Stimulated activated CD4-positive, alpha-beta T cell treated with anti-CD3 and anti-CD28 coated beads, Interleukin-1b, Interleukin-23, amount 100 ng/mL, for 48 hours (primary cell): ENCODE measurements around the gene ITGAX.

Source experiments
- DNase-seq: peaks from one replicate; pipeline ENCODE4 v3.0.0-alpha.2; 2020

The ITGAX gene

DNA sequence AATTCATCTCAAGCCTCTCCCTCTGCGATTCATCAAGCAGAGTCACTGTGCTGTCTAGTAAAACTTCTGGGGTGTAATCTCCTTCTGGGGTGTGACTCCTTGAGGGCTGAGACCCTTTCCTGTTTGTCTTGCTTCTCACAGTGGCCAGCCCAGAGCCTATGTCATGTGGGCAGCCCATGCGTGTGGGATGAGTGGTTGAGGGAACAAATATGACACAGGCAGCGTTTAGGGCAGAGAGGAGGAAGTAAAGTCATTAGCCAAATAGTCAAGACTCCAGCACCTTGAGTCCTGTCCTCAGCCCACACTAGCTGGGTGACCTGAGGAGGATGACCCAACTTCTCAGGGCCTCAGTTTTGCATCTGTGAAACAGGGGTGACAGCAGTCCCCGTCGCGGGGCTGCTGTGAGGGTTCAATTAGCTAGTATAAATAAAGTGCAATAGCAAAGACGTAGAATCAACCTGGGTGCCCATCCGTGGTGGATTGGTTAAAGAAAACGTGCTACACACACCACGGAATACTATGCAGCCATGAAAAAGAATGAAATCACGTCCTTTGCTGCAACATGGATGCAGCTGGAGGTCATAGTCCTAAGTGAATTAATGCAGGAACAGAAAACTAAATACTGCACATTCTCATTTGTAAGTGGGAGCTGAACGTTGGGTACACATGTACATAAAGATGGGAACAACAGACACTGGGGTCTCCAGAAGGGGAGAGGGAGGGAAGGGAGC lies 4.5 kb upstream of the ITGAX start:
- peak; percentile 26 for DNase-seq

DNA sequence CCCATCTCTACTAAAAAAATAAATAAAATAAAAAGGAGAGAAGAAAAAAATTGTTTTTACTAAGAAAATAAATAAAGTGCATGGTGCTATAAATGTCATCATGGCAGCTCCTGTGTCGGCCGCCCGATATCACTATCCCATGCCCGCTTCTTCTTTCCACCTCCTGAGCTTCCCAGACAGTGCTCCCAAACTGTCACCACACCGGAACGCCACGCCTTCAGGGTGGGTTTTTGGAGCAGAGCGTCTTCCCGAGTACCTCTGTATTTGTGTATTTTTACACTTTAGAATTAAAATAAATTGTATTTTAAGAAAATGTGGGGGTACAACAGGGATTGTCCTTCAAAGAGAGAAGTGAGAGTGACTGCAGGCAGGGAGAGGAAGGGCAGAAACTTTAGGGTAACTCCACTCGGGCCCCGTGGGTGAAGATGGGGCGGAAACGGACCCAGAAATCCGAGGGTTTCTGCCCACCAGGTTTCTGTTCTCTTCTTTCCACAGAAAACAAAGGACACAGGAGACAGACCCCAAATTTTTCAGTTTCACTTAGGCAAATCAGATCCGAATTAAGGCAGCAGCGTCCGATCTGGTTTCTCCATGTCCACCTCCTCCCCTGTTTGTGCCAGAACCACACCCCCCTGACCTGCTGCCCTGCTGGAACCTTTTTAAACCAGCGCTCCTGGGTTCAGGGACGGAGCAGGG lies 3.6 kb upstream of the ITGAX start:
- DNase-seq = no peak

DNA sequence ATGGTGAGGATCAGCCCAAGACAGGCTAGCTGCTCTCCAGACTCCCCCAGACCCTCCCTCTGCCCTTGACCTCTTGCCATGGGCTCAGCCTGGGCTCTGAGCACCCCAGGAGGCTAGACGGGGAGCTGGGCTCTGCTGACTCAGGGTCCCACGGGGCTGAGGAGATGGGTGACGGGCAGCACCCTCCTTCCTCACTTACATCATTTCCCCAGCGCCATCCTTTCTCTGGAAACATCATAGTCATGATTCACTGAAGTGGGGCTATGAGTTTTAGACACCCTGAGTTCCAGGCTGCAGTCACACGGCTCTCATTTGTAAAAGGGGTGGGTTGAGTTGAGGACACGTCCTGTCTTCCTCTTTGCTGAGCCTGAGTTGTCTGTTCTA lies 3.0 kb upstream of the ITGAX start:
- DNase-seq = peak; percentile 71

DNA sequence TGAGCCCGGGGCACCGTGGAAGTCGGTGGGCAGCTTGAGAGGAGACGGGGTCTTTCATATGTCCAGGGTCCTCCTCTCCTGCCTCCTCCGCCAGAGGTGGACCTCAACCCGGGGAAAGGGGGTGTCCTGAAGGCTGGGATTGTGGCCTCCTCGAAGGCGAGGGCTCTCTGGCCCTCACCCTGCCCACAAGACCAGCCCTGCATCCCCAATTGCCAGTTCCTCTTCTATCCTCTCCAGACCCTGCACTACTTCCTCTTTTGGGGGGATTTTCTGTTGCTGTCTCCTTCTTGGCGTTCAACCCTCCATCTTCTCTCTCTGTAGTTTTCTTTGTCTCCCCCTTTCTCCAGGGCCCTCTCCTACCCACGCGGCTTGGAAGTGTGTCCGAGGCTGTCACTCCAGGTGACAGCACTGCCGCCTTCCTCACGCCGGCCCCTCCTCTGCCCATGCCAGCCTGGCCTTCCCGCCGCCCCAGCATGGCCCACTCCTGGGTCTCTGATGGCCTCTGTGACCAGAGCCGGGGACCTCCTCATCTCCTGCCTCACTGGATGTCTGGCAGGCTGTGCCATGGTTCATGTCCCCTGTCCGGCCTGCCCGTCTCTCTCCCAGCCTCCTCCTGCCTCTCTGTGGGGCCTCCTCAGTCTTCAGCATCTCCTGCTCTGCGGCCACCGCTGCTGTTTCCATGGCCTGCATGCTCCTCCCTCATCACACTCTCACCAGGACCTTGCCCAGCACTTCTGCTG lies 2.4 kb upstream of the ITGAX start:
- DNase-seq = no peak

DNA sequence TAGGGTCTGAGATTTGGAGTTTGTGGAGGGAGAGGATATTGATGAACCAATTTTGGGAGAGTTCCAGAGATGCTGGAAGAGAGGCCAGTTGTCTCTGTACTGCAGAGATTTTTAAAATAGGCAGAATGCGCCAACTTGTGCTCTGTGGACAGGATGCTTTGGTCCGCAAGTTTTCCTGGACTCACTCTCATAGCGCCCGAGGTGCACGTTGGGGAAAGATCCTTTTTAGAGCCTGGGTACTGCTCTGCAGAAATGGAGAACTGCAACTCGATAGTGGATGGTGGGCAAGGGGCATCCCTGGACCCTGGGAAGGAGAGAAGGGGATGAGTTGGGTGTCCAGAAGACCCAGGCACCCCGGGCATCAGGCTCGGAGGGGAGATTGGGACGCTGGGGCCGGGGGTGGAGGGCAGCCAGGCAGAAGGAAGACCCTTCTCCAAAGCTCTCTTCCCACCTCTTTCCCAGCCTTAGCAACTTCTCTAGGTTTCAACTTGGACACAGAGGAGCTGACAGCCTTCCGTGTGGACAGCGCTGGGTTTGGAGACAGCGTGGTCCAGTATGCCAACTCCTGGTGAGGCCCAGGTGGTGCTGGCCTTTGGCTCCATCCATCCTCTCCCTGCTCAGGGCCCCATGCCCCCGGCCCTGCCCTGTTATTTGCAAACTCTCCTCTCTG lies 590 bp downstream of the ITGAX start:
- DNase-seq = no peak

DNA sequence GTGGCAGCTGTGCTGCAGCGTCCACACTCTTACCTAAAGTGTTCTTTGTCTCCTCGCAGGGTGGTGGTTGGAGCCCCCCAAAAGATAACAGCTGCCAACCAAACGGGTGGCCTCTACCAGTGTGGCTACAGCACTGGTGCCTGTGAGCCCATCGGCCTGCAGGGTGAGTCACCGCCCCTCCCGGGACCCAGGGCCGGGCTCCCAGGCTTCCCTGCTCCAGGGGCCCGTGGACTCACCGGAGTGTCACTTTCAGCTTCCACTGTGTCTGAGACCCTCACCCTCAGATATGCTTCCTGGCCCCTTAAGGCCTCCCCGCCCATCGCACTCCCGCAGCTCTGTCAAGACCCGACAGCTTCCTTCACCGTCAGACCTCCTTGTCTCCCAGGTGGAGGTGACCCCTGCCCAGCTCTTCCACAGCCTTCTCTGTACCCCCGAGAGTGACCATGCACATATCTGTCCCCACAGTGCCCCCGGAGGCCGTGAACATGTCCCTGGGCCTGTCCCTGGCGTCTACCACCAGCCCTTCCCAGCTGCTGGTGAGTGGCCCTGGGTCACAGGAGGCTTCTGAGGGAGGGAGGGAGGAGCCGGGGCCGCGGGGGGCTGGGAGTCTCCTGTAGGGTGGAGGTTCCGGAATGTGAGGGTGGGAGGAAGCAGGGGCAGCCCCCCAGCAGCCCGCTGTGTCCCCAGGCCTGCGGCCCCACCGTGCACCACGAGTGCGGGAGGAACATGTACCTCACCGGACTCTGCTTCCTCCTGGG lies 1.8 kb downstream of the ITGAX start:
- no peak for DNase-seq

DNA sequence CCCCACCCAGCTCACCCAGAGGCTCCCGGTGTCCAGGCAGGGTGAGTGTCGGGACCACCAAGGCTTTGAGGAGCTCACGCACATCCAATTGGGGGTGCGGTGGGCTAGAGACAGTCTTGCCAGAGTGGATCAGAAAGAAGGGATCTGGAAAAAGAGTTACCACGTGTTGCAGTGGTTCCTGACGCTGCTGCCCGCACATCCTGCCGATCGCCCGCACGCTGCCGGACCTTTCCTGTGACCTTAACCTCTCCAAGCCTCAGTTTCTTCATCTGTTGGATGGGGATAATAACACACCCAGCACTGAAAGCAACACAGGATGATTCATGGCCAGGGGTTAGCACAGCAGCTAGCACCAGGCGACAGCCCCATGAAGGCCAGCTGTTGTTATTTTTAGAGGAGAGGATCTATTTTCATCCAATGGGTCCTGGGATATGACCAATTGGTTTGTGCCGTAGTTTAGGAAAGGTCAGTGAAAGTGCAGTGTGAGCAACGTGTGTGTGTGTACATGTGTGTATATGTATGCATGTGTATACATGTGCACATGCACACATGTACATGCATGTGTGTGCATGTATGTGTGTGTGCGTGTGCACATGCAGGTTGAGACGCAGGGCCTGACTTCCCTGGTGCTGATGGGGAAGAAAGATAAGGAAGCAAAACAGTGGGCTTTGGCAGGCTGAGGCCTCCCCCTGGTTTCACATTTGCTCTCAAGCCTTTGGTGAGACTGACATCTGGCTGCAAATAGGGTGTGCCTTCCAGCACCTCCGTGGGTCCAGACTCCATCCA lies 2.5 kb downstream of the ITGAX start:
- DNase-seq = no peak

DNA sequence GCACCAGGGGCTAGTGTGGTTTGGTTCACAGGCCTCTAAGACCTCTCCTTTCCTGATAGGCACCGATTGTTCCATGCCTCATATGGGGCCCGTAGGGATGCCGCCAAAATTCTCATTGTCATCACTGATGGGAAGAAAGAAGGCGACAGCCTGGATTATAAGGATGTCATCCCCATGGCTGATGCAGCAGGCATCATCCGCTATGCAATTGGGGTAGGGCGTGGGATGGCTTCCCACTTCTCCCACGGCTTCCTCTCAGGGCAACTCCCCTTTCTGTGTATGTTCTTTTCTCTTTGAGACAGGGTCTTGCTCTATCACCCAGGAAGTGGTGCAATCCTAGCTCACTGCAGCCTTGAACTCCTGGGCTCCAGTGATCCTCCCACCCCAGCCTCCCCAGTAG lies 5.3 kb downstream of the ITGAX start:
- no peak for DNase-seq

DNA sequence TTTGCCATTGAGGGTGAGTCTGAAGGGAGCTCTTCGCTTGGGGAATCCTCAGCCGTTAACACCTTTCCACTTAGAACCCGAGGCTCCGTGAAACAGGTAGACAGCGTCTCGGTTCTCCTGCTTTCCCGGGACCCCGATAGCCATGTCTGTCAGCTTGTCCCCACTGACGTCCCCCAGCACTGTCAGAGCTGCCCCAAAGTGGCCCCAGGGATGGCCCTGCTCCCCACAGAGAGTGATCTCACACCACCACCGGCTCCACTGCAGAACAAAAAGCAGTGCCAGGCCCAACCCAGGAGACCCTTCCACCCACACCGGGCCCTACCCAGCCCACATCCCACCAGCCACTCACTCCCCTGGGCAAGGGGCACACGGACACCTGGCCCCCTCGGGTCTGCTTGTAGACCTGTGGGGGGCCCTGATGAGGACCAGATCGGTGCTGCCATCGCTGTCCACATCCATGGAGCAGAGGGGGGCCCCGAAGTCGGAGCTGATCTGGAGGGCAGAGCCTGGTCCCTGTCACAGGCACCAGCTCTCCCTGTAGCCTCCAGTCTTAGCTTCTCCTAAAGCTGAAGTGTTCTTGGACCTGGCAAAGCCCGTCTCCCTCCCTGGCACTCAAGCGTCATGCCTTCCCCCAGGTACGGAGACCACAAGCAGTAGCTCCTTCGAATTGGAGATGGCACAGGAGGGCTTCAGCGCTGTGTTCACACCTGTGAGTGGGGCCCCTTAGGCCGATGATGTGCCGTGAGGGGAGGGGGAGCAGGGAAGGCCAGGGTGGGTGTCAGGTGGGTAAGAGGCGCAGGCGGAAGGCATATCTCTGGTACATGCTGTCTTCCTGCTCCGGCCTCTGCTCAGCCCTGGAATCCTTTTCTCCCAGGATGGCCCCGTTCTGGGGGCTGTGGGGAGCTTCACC lies 6.5 kb downstream of the ITGAX start:
- no peak for DNase-seq

DNA sequence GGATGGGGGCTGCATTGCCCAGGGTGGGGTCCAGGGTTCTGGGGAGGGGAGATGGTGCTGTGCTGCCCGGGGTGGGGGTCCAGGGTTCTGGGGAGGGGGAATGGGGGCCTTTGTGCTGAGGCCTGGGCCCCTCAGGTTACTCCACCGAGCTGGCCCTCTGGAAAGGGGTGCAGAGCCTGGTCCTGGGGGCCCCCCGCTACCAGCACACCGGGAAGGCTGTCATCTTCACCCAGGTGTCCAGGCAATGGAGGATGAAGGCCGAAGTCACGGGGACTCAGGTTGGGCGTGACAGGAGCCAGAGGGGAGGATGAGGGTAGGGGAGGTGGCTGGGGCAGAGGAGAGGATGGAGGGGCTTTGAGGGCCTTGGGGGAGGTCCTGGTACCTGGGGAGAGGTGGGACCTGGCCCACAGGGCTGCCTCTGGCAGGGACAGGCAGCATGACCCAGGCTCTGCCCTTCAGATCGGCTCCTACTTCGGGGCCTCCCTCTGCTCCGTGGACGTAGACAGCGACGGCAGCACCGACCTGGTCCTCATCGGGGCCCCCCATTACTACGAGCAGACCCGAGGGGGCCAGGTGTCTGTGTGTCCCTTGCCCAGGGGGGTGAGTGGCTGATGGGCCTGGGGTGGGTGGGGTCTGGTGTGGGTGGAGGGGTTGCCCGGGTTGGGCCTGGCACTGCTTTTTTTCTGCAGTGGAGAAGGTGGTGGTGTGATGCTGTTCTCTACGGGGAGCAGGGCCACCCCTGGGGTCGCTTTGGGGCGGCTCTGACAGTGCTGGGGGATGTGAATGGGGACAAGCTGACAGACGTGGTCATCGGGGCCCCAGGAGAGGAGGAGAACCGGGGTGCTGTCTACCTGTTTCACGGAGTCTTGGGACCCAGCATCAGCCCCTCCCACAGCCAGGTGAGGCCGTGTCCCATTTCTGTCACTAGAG lies 7.8 kb downstream of the ITGAX start:
- no peak for DNase-seq

DNA sequence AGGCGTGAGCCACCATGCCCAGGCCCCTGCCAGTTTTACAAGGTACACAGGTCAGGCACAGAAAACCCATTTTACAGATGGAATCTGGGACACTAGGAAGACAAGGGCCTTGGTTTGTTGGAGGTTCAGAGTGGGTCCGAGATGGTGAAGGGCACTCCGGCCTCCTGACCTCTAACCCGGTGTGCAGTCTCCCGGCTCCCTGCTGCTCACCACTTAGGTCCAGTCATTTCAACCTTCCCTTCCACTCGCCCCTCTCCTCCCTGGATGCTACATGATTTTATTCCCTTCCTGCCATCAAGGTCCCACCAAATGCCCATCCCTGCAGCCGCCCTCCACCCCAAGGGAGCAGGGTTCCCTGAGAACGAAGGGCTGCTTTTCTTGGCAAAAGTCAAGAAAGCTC lies 8.7 kb downstream of the ITGAX start:
- DNase-seq = no peak

DNA sequence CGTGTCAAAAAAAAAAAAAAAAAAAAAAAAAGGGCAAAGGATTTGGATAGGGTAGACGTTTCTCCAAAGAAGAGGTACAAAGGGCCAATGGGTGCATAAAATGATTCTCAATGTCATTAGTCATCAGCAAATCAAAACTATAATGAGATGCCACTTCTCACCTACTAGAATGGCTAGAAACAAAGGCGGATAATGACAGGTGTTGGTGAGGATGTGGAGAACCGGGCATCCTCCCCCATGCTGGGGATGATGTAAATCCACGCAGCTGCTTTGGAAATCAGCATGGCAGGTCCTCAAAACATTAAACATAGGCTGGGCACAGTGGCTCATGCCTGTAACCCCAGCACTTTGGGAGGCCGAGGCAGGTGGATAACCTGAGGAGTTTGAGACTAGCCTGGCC lies 9.4 kb downstream of the ITGAX start:
- no peak for DNase-seq

DNA sequence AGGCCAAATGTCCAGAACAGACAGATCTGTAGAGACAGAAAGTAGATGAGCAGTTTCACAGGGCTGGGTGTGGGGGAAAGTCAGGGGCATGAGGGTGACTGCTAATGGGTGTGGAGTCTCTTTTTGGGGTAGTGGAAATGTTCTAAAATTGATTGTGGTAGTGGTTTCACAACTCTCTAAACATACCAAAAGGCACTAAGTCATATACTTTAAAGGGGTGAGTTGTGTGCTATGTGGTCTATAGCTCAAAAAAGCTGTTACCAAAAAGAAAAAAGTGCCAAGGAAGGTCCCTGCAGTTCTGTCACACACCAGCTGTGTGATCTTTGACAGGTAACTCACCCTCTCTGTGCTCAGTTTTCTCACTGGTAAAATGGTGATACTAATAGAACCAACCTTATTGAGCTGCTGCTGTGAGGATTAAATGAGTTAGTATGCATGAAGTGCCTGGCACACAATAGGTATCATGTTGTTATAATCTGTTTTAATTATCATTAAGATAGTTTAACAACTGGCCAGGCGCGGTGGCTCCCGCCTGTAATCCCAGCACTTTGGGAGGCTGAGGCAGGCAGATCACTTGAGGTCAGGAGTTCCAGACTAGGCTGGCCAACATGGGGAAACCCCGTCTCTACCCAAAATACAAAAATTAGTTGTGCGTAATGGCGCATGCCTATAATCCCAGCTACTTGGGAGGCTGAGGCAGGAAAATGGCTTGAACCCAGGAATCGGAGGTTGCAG lies 10.3 kb downstream of the ITGAX start:
- no peak for DNase-seq

DNA sequence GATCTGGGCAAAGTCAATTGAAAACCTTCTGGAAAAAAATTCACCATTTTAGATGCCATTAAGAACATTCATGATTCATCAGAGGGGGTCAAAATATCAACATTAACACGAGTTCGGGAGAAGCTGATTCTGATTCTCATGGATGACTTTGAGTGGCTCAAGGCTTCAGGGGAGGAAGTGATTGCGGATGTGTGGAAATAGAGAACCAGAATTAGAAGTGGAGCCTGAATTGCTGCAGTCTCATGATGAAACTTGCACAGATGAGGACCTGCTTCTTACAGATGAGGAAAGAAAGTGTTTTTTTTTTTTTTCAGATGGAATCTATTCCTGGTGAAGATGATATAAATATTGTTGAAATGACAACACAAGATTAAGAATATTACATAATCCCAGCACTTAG lies 12.9 kb downstream of the ITGAX start:
- DNase-seq = no peak

DNA sequence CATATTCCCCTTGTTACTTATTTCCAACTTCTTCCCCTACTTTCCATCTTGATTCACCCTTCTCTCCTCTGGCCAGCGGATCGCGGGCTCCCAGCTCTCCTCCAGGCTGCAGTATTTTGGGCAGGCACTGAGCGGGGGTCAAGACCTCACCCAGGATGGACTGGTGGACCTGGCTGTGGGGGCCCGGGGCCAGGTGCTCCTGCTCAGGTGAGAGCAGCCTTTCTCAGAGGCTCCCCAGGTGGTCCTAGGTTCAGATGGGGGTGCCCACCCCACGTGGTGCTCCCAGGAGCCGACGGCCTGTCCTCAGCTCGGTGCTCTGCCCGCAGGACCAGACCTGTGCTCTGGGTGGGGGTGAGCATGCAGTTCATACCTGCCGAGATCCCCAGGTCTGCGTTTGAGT lies 16.0 kb downstream of the ITGAX start:
- DNase-seq = no peak

DNA sequence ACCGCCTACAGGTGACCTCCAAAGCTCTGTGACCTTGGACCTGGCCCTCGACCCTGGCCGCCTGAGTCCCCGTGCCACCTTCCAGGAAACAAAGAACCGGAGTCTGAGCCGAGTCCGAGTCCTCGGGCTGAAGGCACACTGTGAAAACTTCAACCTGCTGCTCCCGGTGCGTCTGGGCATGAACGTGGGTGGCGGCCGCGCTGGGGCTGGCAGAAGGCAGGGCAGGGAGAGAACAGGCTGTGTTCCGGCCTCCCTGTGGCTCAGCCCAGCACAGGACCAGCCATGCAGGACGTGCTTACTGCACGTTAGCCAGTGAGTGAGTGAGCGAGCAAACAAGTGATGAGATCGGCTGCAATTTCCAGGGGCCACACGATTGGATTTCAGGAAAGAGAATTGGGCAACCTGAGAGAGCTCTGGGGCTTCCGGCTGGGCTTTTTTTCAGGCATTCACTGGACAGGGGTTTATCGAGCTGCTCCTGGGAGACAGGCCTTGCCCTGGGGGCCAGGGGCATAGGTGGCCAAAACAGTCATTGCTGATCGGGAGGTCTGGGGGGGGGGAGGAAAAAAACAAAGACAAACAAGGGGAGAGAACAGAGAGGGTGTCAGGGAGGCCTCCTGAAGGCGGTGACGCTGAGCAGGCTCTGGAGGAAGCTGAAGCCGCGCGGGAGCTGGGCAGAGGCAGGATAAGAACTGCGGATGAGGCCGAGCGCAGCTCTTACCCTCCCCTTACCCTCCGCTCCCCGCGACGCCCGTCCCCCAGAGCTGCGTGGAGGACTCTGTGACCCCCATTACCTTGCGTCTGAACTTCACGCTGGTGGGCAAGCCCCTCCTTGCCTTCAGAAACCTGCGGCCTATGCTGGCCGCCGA lies 16.9 kb downstream of the ITGAX start:
- DNase-seq = no peak

DNA sequence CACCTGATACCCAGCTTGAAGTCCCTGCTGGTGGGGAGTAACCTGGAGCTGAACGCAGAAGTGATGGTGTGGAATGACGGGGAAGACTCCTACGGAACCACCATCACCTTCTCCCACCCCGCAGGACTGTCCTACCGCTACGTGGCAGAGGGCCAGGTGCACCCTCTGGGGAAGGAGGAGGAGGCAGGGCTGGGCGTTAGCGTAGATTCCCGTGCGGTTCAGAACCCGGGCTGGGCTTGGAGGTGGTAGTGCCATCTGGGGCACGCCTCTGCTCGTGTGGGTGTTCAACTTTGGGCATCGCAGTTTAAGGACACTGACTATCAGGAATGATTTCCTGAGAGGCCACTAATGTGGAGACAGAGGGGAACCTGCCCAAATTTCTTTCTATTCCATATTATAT lies 18.3 kb downstream of the ITGAX start:
- no peak for DNase-seq

DNA sequence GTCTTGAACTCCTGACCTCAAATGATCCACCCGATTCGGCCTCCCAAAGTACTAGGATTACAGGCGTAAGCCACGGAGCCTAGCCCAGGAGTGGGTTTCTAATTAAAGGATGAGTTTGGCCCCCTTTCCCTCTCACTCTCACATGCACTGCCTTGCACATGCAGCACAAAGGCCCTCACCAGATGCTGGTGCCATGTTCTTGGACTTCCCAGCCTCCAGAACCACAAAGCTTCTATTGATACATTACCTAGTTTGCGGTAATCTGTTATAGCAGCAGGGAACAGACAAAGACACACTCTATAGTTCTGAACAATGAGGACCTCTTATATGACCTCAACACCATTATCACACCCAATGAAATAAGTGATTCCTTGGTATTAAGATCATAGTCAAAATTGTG lies 20.3 kb downstream of the ITGAX start:
- no peak for DNase-seq
